Activated naive CD8-positive, alpha-beta T cell treated with anti-CD3 and anti-CD28 coated beads, Interleukin-2, amount 50 U/mL, for 24 hours (primary cell): ENCODE measurements around the gene ITGB2.

Experiments
- ATAC-seq: fragments of 150-1000 bp; cut with Tn5 transposase; one replicate; pipeline ENCODE4 v1.10.0; 2021
- DNase-seq: peaks from one replicate; pipeline ENCODE4 v3.0.0; 2021
- H3K27ac Mint-ChIP-seq: one replicate; pipeline ENCODE4 v1.8.0; 2021; ENCODE audit warnings: mild to moderate bottlenecking, mixed read lengths
- H3K27me3 Mint-ChIP-seq: one replicate; pipeline ENCODE4 v1.8.0; 2021; ENCODE audit warnings: mixed read lengths
- H3K36me3 Mint-ChIP-seq: one replicate; pipeline ENCODE4 v1.8.0; 2021; ENCODE audit warnings: low read depth, mixed read lengths
- H3K4me1 Mint-ChIP-seq: one replicate; pipeline ENCODE4 v1.8.0; 2021; ENCODE audit warnings: mixed read lengths
- H3K4me3 Mint-ChIP-seq: one replicate; pipeline ENCODE4 v1.8.0; 2021; ENCODE audit warnings: mild to moderate bottlenecking, moderate library complexity, mixed read lengths
- H3K9me3 Mint-ChIP-seq: one replicate; pipeline ENCODE4 v1.8.0; 2021; ENCODE audit warnings: mixed read lengths

The ITGB2 gene

DNA sequence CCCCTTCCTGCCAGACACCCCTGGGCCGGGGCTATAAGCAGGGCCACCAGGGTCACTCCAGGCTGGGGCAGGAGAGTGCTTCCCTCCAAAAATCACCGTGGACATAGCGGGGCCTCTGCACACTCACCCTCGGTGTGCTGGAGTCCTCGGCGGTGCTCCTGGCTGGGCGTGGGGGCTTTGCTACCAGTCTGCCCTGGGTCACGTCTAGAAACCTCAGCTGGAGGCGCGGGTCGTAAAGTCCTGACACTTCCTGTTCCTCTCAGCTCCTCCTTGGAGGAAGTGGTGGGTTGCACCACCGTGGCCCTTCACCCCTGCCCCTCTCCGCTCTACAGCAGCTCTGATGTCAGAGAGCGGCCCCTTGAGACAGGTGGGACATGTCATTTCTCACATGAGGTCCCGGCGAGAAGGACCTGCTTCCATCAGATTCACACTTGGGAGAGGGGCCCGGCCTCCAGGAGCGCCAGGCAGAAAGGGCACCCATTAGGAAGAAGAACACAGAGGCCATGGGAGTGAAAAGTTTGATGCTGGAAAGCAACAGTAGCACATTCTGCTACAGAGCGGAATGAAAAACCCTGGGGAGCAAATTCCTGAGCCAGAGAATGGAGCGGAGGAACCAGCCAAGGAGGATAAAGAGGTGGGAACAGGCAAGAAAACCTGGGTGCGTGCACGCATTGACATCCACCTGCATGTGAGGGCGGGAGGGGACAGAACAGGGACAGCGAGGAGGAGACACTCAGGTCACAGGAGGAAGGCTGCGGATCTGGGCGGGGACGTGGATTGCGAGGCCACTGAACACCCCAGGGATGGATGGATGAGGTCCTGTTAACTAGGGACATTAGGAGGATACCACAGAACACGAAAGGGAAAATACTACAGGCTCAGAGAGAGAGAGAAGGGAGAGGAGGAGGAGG, at the start of gene ITGB2:
TSS of gene ITGB2 (minus strand) at position 206 of the 911 bp plus-strand sequence. CDS start 10,117 bp downstream, outside the sequence.
- DNase-seq (peak; percentile 78), ATAC-seq (peak; percentile 88)
- Mint-ChIP-seq H3K9me3 (no peaks in the 10 kb centered on the region), H3K4me3 (peak within 1 kb of the TSS; percentile 100), H3K27me3 (no peaks in the 10 kb centered on the region), H3K27ac (peak within 1 kb of the TSS; percentile 95), H3K36me3 (peaks cover 30% of the 10 kb centered on the region), H3K4me1 (peaks cover 83% of the 10 kb centered on the region)

DNA sequence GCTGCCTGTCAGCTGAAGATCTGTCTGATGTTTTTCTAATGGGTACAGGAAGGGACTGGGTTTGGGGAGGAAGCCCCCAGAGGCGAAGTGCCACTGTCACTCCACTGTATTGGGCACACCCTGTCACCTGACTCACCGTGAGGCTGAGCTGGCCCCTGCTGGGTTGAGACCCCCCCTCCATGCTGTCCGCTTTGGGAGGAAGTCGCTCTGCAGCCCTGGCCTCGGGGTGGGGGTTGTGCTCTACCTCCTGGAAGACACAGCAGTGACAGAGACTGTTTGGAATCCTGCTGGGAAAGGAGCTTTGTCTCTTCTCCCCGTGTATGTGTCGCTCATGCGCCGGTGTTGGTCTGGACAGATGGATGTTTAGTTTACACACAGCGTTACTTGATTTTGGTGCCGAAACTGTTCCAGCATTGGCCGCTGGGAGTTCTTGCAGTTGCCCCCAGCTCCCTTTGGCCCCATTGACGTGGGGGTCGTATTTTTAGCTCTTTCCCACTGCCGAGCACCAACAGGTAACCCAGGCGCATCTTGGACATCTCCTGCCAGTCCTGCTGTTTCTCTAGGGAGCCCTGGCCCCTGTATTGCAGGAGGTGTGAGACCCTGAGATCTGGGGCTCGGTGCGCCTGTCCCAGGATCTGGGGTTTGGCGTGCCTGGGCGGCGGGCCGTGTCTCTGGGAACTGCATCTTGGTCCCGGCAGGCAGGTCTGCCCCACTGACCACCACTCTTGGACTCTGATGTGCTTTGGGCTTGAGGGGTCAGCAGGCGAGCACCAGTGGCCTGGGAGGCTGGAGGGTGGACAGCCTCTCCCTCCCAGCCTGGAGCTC, 49.4 kb upstream of the ITGB2 start:
- H3K36me3 Mint-ChIP-seq: peaks cover 22% of the 10 kb centered on the region
- H3K4me3 Mint-ChIP-seq: no peak overlapping the region
- H3K4me1 Mint-ChIP-seq: peaks cover 31% of the 10 kb centered on the region
- no peak for DNase-seq
- peak overlapping the region; percentile 14 for H3K27ac Mint-ChIP-seq
- H3K27me3 Mint-ChIP-seq: no peaks in the 10 kb centered on the region
- H3K9me3 Mint-ChIP-seq: no peaks in the 10 kb centered on the region
- ATAC-seq: no peak

DNA sequence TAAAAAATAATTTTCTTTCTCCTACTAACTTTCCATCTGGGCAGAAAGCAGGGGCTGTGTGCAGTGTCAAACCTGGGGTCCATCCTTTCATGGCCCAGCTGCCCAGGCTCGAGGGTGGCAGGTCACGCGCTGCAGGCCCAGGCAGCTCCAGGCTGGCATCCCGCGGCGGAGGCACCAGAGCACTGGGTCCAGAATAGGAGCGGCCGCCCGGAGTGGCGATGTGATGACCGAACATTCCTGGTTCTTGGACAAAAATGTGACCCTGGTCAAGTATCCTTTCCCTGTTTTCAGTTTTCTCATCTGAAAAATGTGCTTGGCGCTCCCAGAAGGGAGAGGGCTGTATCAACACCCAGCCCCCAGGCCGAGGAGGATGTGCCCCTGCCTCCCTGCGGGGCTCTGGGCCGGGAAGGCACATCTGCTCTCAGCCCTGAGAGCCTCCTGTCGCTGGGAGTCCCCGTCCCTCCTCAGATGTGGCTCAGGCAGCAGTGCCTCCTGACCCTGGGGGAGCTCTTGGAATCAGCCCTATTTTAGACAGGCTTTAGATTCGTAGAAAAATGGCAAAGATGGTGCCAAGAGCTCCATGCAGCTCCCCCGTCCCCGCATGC, 48.5 kb upstream of the ITGB2 start:
- no peak for ATAC-seq
- peaks cover 39% of the 10 kb centered on the region for H3K4me1 Mint-ChIP-seq
- peaks cover 31% of the 10 kb centered on the region for H3K36me3 Mint-ChIP-seq
- H3K9me3 Mint-ChIP-seq: no peaks in the 10 kb centered on the region
- peak overlapping the region; percentile 14 for H3K27ac Mint-ChIP-seq
- H3K27me3 Mint-ChIP-seq: no peaks in the 10 kb centered on the region
- no peak overlapping the region for H3K4me3 Mint-ChIP-seq
- no peak for DNase-seq

DNA sequence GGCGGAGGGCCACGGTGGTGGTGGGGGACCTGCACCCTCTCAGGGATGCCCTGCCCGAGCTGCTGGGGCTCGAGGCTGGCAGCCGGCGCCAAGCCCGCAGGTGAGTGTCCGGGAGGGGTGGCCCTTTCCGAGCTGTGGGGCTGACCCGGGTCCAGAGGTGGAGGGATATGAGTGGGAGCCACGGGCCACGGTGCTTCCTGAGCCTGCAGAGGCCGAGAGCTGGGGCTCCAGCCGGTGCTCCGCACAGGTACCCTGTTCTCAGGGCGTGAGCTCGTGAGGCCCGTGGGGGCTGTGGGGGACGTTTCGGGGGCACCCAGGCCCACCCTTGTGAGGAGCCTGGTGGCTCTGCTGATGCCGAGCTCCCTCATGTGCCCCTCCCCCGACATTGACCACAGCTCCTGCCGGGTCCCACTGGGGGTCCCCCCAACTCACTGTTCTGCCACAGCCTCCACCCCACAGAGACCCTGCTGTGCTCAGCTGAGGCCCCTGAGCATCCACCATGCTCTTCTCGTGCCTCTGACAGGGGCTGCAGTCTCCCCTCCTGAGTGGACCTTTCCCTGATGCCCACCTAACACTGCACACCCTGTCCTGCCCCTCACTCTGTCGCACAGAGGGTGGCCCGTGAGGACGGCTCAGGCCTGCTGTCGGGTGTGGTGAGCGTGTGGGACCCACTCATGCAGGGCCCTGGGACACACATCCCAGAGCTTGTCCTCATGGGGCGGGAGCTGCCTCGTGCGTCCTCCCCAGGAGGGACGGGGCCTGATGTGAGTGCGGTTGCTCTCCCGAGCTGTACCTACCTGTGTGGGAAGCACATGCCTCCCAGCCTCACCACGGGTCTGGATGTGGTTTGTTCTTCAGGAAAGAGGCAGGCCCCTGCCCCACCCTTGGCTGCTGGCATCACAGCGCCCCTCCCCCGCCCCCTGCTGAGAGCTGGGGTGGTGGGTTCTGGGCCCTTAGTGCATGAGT, 46.7 kb upstream of the ITGB2 start:
- Mint-ChIP-seq H3K27me3 (no peaks in the 10 kb centered on the region), H3K36me3 (peaks cover 43% of the 10 kb centered on the region), H3K4me1 (peaks cover 48% of the 10 kb centered on the region), H3K9me3 (no peaks in the 10 kb centered on the region), H3K27ac (no peak overlapping the region), H3K4me3 (no peak overlapping the region)
- ATAC-seq: no peak
- no peak for DNase-seq

DNA sequence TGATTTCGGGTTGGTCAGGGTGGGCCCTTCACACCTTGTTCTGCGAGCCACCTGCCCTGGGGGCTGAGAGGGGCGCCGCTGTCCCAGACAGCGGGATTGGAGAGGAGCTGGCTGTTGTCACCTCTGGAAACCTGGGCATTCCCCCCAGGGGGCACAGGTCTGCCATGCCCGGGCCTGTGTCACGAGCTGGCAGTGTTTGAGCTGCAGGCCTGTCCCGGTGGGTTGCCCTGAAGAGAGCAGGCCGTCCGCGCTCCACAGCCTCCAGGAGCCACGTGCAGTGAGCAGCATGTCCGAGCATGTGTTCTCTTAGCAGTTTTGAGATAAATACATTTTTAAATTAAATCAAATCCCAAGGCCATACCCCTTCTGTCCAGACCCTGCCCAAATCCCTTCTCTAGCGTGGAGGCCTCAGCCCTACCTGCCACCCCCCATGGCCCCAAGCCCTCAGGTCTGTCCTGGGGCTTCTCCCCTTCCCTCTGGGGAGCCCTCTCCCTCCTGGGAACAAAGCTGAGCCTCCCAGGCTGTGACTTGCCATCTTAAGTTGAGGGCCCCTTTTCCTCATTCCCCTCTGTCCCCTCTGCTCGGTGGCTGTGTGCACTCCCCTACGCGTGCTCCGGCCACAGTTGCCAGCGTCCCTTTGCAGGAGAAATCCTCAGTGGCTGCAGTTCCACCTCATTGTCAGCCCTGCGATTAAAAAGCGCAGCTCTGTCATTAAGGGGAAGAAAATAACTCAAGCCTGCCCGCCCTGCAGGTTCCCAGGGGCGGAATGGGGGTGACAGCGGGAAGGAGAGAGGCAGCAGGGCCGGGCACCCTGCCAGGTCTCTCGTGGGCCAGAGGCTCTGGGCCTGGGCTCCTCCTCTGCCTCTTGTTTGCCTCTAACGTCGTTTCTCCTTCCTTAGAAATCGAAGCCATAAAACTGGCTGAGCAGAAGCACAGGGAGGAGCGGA, 45.7 kb upstream of the ITGB2 start:
- H3K4me1 Mint-ChIP-seq: peaks cover 48% of the 10 kb centered on the region
- H3K9me3 Mint-ChIP-seq: no peaks in the 10 kb centered on the region
- H3K27me3 Mint-ChIP-seq: no peaks in the 10 kb centered on the region
- peaks cover 49% of the 10 kb centered on the region for H3K36me3 Mint-ChIP-seq
- H3K27ac Mint-ChIP-seq: no peak overlapping the region
- ATAC-seq: no peak
- no peak for DNase-seq
- H3K4me3 Mint-ChIP-seq: no peak overlapping the region

DNA sequence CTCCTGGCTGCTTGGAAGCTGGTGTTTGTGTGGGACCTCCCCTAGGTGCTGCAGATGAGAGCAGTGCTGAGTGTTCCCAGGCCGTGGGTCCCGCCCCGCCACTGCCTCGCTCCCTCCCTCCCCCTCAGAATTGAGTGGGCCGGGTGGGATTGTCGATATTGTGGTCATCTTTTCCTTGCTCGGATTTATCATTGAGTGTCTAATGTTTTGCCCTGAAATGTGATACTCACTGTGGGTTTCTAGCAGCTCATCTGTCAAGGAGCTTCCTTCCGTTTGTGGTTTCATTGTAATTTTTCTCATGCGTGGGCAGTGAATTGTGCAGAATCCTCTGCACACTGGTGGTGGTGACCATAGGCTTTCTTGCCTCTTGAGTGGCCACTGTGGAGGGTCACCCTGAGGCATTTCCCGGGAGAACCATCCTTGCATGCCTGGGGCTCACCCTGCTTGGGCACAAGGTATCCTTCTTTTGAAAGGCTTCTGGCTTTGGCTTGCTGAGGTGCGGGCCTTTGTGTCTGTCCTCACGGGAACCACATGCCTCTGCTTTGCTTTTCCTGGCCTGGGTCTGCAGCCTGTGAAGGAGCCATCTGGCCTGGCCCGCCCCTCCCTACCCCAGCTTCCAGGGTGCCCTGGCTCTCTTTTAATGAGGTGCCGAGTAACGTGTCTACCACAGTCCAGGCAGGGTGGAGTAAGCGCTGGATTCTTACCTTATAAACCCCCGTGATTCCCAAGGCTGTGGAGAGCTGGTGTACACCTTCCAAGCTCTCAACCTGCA, 44.7 kb upstream of the ITGB2 start:
- Mint-ChIP-seq H3K27me3 (no peaks in the 10 kb centered on the region), H3K4me3 (peak overlapping the region; percentile 42), H3K27ac (peak overlapping the region; percentile 51), H3K9me3 (no peaks in the 10 kb centered on the region), H3K36me3 (peaks cover 54% of the 10 kb centered on the region), H3K4me1 (peaks cover 48% of the 10 kb centered on the region)
- DNase-seq (peak; percentile 39), ATAC-seq (peak; percentile 59)

DNA sequence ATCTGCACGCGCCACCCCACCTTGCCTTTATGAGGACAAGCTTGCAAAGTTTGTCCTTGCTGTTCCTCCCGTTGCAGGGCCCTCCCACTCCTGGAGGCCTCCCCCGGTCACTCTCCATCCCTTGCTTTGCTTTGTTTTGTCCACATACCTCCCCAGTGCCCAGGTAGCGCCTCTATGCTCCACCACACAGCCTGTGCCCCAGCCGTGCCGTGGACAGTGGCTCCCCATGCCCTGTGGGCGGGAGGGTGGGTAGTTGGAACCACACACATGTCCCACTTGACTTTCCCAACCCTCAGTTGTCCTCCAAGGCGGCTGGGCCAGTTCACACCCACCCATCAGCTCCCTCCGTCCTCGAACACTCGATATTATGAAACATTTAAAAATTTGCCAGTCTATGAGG, 43.7 kb upstream of the ITGB2 start:
- DNase-seq (no peak), ATAC-seq (no peak)
- H3K4me1 Mint-ChIP-seq: peaks cover 43% of the 10 kb centered on the region
- H3K36me3 Mint-ChIP-seq: peaks cover 50% of the 10 kb centered on the region
- H3K27me3 Mint-ChIP-seq: no peaks in the 10 kb centered on the region
- no peak overlapping the region for H3K27ac Mint-ChIP-seq
- H3K9me3 Mint-ChIP-seq: no peaks in the 10 kb centered on the region
- no peak overlapping the region for H3K4me3 Mint-ChIP-seq

DNA sequence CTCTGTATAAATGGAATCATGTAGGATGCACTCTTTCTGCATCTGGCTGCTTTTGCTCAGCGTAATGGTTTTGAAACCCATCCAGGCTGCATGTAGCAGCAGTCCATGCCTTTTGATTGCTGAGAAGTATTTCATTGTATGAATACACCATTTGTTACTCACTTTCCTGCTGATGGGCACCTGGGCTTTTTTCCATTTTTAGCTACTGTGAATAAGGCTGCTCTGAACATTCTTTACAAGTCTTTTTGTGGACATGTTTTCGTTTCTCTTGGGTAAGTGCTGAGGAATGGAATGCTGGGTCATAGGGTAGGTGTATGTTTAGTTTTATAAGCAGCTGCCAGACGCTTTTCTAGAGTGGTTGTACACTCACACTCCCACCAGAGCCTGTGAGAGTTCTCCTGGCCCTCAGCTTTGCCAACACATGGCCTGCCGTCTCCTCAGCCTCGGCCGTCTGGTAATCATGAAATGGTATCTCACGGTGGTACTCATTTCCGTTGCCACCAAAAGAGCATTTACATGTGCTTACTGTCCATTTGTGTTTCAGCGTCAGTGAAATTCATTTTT, 41.8 kb upstream of the ITGB2 start:
- H3K36me3 Mint-ChIP-seq: peaks cover 48% of the 10 kb centered on the region
- H3K27ac Mint-ChIP-seq: no peak overlapping the region
- peaks cover 32% of the 10 kb centered on the region for H3K4me1 Mint-ChIP-seq
- DNase-seq (no peak), ATAC-seq (no peak)
- H3K27me3 Mint-ChIP-seq: no peaks in the 10 kb centered on the region
- H3K9me3 Mint-ChIP-seq: no peaks in the 10 kb centered on the region
- no peak overlapping the region for H3K4me3 Mint-ChIP-seq

DNA sequence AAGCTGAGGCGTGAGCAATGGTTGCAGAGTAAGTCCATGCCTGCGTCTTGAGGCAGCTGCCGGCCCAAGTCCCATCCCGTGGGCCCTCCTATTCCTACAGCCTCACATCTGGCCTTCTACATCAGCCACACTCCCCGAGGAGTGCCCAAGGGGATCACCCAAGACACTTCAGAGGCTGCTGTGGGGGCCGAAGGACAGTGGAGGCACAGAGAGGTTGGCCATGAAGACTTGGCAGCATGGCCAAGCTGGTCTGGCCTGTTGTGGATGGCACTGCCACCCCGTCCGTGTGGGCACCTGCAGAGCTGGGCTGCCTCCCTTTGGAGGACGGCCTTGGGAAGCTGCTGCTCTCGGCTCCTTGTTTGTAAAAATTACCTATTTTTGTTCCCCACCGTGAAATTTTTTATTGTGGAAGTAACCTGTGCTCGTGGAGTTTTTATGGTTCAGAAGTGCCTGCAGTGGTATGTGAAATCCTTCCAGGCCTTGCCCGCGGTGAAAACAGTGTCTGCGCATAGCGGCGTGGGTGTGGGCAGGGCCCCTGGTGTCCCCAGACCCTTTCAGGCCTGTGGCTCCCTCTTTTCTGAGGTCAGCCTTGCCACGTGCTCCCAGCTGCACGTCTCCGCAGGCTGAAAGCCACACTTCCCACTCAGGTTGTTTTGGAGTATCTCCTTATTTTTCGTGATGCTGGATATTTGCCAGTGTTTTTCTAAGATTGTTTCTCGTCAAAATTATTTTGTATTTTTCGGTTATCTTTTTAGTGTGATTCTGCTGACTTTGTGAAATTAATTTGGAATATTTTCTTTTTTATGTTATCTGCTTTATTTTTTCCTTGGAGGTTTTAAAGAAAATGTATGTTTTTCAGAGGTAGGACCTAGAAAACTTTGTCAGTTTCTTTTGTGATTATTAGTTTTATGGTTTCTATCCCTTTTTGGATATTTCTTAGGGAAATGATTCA, 39.7 kb upstream of the ITGB2 start:
- peaks cover 51% of the 10 kb centered on the region for H3K36me3 Mint-ChIP-seq
- ATAC-seq (no peak), DNase-seq (no peak)
- no peak overlapping the region for H3K27ac Mint-ChIP-seq
- no peaks in the 10 kb centered on the region for H3K9me3 Mint-ChIP-seq
- H3K27me3 Mint-ChIP-seq: no peaks in the 10 kb centered on the region
- H3K4me1 Mint-ChIP-seq: peaks cover 20% of the 10 kb centered on the region
- H3K4me3 Mint-ChIP-seq: no peak overlapping the region

DNA sequence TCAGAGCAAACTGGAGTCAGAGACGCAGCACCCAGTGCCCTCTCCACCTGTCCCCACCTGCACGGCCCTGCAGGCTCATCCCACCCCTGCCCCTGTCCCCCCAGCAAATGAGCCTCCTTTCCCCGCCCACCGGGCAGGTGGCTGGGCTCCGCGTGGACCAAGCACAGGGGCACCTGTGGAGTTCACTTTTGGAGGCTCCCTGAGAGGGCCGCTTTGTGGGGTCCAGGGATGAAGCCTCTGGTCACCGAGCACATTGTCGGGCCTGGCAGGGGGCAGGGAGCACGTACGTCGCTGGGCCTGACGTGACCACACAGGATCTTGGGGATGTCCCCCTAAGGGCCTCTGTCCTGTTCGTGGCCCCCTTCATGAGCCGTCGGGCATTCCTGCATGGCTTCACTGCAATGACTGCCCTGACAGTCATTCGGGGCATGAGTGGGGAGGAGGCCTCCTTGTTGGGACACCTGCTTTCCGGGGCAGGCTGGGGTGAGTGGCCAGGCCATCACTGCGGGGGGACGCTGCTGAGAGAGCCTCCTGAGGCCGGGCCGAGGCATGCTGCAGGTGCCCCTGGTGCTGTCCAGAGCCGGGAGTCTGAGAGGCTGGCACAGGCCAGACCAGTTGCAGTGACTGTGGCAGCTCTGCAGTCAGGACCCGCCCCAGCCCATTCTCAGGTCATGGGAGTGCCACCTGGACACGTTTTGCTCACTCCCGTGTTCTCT, 38.8 kb upstream of the ITGB2 start:
- Mint-ChIP-seq H3K4me1 (peaks cover 11% of the 10 kb centered on the region), H3K36me3 (peaks cover 45% of the 10 kb centered on the region), H3K4me3 (no peak overlapping the region), H3K27me3 (no peaks in the 10 kb centered on the region), H3K27ac (no peak overlapping the region), H3K9me3 (no peaks in the 10 kb centered on the region)
- ATAC-seq (peak; percentile 41), DNase-seq (no peak)
